GM19035 (cell line): ENCODE results near the gene KRT77.

Experiments used
- ATAC-seq: cut with Tn5 transposase; IDR thresholded peaks from one replicate; pipeline ENCODE4 v1.9.1; 2021; ENCODE audit not compliant: unreplicated experiment

KRT77 gene

GRCh38 chr12:52658196-52658595 is 45.1 kb downstream of the KRT77 start:
- ATAC-seq = no peak

GRCh38 chr12:52657250-52657902 is 45.9 kb downstream of the KRT77 start:
- no peak for ATAC-seq

- no peak for ATAC-seq
Measured at GRCh38 chr12:52656616-52657015, 46.7 kb downstream of the KRT77 start.

GRCh38 chr12:52655720-52656124 is 47.6 kb downstream of the KRT77 start:
- ATAC-seq = no peak

GRCh38 chr12:52655251-52655650 is 48.1 kb downstream of the KRT77 start:
- no peak for ATAC-seq

- no peak for ATAC-seq
Measured at GRCh38 chr12:52651726-52652261, 51.5 kb downstream of the KRT77 start, which contains the start of gene KRT2. Gene KRT2 (minus strand): TSS chr12:52652211. CDS start chr12:52652142, 69 bp downstream.

GRCh38 chr12:52650520-52651081 is 52.7 kb downstream of the KRT77 start:
- no peak for ATAC-seq

- ATAC-seq = no peak
Measured at GRCh38 chr12:52649066-52649465, 54.3 kb downstream of the KRT77 start.

GRCh38 chr12:52648012-52648550 is 55.2 kb downstream of the KRT77 start:
- ATAC-seq = no peak

GRCh38 chr12:52647601-52648000 is 55.7 kb downstream of the KRT77 start:
- no peak for ATAC-seq

GRCh38 chr12:52646613-52647012 is 56.7 kb downstream of the KRT77 start:
- no peak for ATAC-seq

GRCh38 chr12:52645982-52646381 is 57.3 kb downstream of the KRT77 start:
- no peak for ATAC-seq

- ATAC-seq = no peak
Measured at GRCh38 chr12:52645120-52645761, 58.1 kb downstream of the KRT77 start.

- no peak for ATAC-seq
Measured at GRCh38 chr12:52644078-52644415, 59.3 kb downstream of the KRT77 start.

- no peak for ATAC-seq
Measured at GRCh38 chr12:52643233-52644077, 59.9 kb downstream of the KRT77 start.

GRCh38 chr12:52641468-52641867 is 61.9 kb downstream of the KRT77 start:
- no peak for ATAC-seq
